Measurements from ENCODE around the gene CSF3R. TPM values are rescaled to one million over a fixed set of nuclear protein-coding genes. Genes with fewer than 3 reads are reported as not detected.

Gene CSF3R
- total and polyA plus RNA-seq, 9 of the 15 experiments (the other 6 are each of a cell fraction or from before 2014, with no cell fraction given) = 0.21 to 0.86 (median 0.40) TPM; not detected in 1

DNA sequence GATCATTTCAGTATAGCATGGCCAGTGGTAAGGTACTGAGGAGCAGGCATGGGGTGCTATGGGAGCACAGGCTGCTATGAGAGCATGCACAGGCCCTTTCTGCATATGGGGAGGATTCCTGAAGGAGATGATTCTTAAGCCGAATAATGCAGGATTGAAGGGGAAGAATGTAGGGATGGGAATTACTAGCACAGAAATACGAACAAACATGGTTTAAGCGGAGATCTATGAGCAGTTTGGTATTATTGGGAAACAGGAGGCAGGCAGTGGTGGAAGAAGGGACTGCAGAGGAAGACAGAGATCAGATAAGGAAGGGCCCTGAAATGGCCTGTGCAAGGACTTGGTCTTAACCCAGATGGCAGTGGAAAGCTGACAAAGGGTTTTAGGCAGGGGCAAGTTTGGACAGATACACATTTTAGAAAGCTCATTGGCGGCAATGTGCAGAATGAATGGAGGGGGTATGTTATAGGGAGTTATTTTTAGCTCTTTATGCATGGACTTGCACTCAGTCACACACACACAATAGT is 34.1 kb downstream of the CSF3R start (continued):
- TF ChIP-seq, protein P1, sequence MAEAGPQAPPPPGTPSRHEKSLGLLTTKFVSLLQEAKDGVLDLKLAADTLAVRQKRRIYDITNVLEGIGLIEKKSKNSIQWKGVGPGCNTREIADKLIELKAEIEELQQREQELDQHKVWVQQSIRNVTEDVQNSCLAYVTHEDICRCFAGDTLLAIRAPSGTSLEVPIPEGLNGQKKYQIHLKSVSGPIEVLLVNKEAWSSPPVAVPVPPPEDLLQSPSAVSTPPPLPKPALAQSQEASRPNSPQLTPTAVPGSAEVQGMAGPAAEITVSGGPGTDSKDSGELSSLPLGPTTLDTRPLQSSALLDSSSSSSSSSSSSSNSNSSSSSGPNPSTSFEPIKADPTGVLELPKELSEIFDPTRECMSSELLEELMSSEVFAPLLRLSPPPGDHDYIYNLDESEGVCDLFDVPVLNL (CRISPR knock-in tag; IDR thresholded peaks at IDR 0.05; ENCODE audit: low read depth) = no peak
- TF ChIP-seq PYGO2 (tag; IDR thresholded peaks at IDR 0.05) = no peak
- TF ChIP-seq SMAD2 (IDR thresholded peaks at IDR 0.05; ENCODE audit: low read depth, low read length) = no peak
- TF ChIP-seq HEY1 (CRISPR knock-in tag; IDR thresholded peaks at IDR 0.05; ENCODE audit: borderline replicate concordance) = no peak
- TF ChIP-seq JUND (IDR thresholded peaks at IDR 0.05; ENCODE audit: borderline replicate concordance, low read depth, low read length) = no peak
- peak; percentile 46; the same call in 1 of the 3 replicates for TF ChIP-seq JUND (tag; IDR thresholded peaks at IDR 0.05; ENCODE audit: borderline replicate concordance, low read depth, low read length)
- TF ChIP-seq ARID1B (IDR thresholded peaks at IDR 0.05) = 0 out of 2 replicates have a peak, but pooled peaks have one; percentile 41
- no peak for TF ChIP-seq TBL1XR1 (IDR thresholded peaks at IDR 0.05; ENCODE audit: low read length in 2 of 2)
- no peak for TF ChIP-seq PRPF4 (IDR thresholded peaks at IDR 0.05; ENCODE audit: insufficient read depth, low read depth, low read length, poor library complexity, severe bottlenecking)
- TF ChIP-seq KDM4B (IDR thresholded peaks at IDR 0.05; ENCODE audit: borderline replicate concordance in 2 of 2, low read depth in 1 of 2) = no peak
- no peak for TF ChIP-seq ZNF668 (CRISPR knock-in tag; IDR thresholded peaks at IDR 0.05)
- TF ChIP-seq MEF2A (IDR thresholded peaks at IDR 0.05; ENCODE audit: control insufficient read depth, low read depth, low read length) = 0 out of 2 replicates have a peak, but pooled peaks have one; percentile 25
- no peak for TF ChIP-seq CBFA2T3 (IDR thresholded peaks at IDR 0.05)
- TF ChIP-seq, protein P2, sequence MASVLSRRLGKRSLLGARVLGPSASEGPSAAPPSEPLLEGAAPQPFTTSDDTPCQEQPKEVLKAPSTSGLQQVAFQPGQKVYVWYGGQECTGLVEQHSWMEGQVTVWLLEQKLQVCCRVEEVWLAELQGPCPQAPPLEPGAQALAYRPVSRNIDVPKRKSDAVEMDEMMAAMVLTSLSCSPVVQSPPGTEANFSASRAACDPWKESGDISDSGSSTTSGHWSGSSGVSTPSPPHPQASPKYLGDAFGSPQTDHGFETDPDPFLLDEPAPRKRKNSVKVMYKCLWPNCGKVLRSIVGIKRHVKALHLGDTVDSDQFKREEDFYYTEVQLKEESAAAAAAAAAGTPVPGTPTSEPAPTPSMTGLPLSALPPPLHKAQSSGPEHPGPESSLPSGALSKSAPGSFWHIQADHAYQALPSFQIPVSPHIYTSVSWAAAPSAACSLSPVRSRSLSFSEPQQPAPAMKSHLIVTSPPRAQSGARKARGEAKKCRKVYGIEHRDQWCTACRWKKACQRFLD (CRISPR knock-in tag; IDR thresholded peaks at IDR 0.05) = no peak
- no peak for TF ChIP-seq DMBX1 (CRISPR knock-in tag; IDR thresholded peaks at IDR 0.05; ENCODE audit: borderline replicate concordance)
- TF ChIP-seq ARNT (IDR thresholded peaks at IDR 0.05) = peak in 1 of 2 experiments; percentile 62; a peak in 1 of 4 replicates
- no peak for TF ChIP-seq TAF15 (IDR thresholded peaks at IDR 0.05; ENCODE audit: low read depth, low read length)
- TF ChIP-seq PHF20 (IDR thresholded peaks at IDR 0.05; ENCODE audit: partially characterized antibody) = no peak
- no peak for TF ChIP-seq ZNF561 (CRISPR knock-in tag; conservative IDR thresholded peaks at IDR 0.05)
- no peak for TF ChIP-seq DDX20 (tag; IDR thresholded peaks at IDR 0.05; ENCODE audit: low read depth)
- TF ChIP-seq NBN (IDR thresholded peaks at IDR 0.05; ENCODE audit: low read depth) = 0 out of 2 replicates have a peak, but pooled peaks have one; percentile 40
- TF ChIP-seq, protein P3, sequence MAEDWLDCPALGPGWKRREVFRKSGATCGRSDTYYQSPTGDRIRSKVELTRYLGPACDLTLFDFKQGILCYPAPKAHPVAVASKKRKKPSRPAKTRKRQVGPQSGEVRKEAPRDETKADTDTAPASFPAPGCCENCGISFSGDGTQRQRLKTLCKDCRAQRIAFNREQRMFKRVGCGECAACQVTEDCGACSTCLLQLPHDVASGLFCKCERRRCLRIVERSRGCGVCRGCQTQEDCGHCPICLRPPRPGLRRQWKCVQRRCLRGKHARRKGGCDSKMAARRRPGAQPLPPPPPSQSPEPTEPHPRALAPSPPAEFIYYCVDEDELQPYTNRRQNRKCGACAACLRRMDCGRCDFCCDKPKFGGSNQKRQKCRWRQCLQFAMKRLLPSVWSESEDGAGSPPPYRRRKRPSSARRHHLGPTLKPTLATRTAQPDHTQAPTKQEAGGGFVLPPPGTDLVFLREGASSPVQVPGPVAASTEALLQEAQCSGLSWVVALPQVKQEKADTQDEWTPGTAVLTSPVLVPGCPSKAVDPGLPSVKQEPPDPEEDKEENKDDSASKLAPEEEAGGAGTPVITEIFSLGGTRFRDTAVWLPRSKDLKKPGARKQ (CRISPR knock-in tag; IDR thresholded peaks at IDR 0.05) = no peak
- no peak for TF ChIP-seq ZC3H11A (IDR thresholded peaks at IDR 0.05; ENCODE audit: low read depth, low read length)

Measured in K562 (cell line).